Body of pancreas (tissue), 4 donors: Measurements from ENCODE around the gene TMC8.

Source experiments
- POLR2A ChIP-seq, 3 donors: fragments of 450-650 bp; IDR thresholded peaks; one replicate each; pipeline ENCODE4 v1.6.1; 2016; ENCODE audit warnings: antibody characterized with exemption in 3 of 3, mild to moderate bottlenecking in 2 of 3
- TF ChIP-seq, protein P1 (sequence below), 7 experiments: fragments of 450-650 bp in 4 of 7; fragments of 200-600 bp in 3 of 7; sonication (generic) in 3 of 7; IDR thresholded peaks; one replicate each; pipeline ENCODE4 v1.5.1; 2016 to 2019; ENCODE audit warnings: antibody characterized with exemption in 7 of 7

DNA sequence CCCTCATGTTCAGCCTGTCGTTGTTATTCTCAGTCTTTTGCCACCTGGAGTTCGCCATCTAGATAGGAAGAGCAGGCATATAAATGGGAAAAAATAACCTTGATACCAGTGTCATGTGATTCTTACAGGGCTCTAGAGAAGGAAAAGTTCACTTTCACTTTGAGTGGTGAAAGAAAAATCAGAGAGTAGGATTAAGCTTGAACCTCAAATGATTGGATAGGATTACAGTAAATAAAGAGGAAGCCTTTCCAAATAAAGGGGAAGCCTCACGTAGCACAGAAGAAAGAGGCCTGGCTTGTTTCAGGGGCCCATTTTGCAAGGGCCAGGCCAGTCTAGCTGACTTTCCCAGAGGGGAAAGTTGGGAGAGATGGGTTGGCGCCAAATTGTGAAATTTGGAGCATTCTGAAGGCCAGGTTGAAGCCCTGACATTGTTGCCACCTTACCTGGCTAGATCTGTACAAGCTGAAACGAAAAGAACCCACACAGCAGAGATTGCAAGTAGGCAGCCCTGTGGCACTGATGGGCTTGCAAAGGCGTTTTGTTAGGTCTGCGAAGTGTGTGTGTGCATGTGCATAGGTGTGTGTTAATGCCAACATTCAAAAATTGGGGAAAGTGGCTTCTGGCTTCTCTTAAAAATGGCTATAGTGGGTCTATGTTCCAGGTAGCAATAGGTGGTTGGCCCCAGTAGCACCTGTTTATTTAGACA lies 40.8 kb upstream of the TMC8 start:
- TF ChIP-seq, protein P1, sequence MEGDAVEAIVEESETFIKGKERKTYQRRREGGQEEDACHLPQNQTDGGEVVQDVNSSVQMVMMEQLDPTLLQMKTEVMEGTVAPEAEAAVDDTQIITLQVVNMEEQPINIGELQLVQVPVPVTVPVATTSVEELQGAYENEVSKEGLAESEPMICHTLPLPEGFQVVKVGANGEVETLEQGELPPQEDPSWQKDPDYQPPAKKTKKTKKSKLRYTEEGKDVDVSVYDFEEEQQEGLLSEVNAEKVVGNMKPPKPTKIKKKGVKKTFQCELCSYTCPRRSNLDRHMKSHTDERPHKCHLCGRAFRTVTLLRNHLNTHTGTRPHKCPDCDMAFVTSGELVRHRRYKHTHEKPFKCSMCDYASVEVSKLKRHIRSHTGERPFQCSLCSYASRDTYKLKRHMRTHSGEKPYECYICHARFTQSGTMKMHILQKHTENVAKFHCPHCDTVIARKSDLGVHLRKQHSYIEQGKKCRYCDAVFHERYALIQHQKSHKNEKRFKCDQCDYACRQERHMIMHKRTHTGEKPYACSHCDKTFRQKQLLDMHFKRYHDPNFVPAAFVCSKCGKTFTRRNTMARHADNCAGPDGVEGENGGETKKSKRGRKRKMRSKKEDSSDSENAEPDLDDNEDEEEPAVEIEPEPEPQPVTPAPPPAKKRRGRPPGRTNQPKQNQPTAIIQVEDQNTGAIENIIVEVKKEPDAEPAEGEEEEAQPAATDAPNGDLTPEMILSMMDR (IDR thresholded peaks at IDR 0.05) = no peak
- TF ChIP-seq POLR2A (IDR thresholded peaks at IDR 0.05) = no peak
